ENCODE measurements around the gene FKRP.
A peak's percentile ranks its signal among the peaks of the same experiment; 100 is the strongest.
"Not testable (repeated sequence)": the region's sequence is repeated elsewhere in the genome, so short reads cannot be mapped to it uniquely, and the experiment has no call there.

The FKRP gene

DNA sequence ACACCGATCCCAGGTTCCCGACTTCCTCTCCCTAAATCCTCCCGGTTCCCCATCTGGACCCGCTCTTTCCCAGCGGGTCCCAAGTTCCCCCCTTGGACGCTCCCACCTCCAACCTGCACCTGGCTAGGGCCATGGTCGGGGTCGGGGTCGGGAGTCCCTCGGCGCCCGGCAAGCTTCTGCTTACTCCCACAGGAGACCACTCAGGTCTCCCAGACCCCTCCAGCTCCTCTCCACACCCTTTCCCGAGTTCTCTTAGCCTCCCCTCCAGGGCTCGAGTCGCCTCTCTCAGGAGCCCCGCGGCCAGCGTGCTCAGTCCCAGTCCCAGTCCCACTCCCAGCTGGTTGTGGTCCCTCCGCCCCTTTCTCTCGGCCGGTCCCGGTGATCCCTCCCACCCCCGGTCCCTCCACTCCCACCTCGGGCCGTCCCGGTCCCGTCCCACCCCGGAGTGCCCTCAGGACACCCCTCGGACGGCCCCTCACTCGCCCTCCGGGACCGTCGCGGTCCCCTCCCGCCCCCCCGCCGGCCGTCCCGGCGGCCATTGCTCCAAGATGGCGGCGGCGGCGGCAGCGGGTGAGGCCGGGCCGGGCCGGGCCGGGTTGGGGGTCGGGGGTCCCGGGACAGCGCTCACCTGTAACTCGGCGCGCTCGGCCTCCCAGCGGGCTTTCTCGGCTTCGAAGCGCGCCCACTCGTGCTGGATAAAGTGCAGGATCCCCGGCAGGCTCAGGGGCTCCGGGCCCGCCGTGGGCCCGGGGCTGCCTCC lies at the start of gene FKRP:
FKRP (plus strand) TSS at position 537 of the 760 bp plus-strand sequence. CDS start 9,394 bp downstream, outside the sequence.
- DNase-seq: peak; percentile 6

- no peak for DNase-seq
Observed at GRCh38 chr19:46696866-46697203, 49.0 kb upstream of the FKRP start.

DNA sequence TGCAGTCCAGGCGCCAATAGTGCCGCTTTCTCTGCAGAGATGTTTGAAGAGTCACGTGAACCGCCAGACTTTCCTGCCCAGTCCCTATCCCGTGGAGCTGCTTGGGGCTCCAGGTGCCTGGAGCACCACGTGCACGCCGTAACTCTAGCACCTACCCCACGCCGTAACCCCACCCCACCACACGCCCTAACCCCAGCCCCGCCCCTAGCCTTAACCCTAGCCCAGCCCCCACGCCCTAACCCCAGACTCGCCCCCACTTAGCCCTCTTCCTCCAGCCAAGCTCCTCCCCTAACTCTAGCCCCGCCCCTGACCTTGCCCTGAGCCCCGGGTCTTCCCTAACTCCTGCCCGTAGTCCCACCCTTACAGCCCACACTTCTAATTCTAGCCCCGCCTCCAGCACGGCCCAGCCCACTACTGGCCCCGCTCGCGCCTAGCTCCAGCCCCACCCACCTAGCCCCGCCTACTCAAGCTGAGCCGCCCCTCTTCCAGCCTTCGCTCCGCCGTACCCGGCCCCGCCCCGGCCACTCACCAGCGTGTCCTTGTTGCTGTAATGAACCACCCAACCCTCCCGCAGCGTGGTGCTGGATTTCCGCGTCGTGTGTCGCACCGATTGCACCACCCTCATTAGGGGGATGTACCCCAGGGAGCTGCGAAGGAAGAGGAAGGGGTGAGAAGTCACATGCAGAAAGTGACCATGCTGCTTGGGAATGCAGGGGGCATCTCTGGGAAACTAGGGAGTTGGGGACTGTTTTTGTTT lies 48.5 kb upstream of the FKRP start:
- no peak for DNase-seq

- no peak for DNase-seq
Observed at GRCh38 chr19:46698395-46699321, 47.2 kb upstream of the FKRP start.

GRCh38 chr19:46700704-46701103 lies 45.2 kb upstream of the FKRP start:
- no peak for DNase-seq

DNA sequence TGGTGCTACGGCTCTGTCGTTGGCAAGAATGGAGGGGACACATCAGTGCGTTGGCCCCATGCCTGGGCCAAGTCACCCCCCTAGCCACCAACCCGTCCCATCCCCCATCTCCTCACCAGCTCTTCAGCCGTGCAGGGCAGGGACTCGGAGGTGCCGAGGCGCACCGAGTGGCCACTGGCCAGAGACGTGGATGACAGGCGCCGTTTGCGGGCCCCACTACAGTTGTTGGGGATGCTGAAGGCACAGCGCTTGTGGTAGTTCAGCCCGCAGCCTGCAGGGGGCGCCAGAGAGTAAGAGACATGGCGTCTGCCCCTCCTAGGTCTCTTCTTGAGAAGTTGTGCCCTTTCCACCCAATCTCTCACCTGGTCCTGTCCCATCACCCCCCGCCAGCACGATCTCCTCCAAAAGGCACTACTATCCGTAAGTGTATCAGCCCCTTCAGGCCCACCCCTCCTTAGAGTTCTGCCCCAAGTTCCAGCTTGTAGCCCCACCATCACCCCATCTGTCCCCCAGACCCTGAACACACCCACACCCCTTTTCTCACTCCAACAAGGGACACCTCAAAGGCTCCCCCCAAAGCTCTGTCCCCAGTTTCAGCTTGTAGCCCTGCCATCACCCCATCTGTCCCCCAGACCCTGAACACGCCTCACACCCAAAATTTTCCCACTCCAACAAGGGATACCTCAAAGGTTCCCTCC lies 41.3 kb upstream of the FKRP start:
- no peak for DNase-seq

DNA sequence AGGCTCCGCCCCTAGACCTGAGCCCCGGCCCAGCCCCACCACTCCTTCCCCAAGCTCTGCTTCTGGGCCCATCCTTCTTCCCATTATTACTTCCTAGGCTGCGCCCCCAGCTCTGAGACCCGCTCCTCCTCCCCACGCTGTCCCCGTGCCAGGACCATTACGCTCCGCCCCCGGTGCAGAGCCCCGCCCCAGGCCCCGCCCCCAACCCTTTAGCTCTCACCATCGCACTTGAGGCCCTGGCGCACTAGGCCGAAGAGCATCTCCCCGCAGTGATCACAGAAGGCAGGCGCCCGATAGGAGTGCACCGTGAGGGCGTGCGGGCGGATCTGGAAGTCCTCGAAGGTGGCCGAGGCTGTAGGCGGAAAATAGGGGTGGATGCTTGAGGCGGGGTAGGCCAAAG lies 35.2 kb upstream of the FKRP start:
- DNase-seq: no peak

- DNase-seq: not testable (repeated sequence)
Observed at GRCh38 chr19:46712768-46713338, 33.0 kb upstream of the FKRP start.

DNA sequence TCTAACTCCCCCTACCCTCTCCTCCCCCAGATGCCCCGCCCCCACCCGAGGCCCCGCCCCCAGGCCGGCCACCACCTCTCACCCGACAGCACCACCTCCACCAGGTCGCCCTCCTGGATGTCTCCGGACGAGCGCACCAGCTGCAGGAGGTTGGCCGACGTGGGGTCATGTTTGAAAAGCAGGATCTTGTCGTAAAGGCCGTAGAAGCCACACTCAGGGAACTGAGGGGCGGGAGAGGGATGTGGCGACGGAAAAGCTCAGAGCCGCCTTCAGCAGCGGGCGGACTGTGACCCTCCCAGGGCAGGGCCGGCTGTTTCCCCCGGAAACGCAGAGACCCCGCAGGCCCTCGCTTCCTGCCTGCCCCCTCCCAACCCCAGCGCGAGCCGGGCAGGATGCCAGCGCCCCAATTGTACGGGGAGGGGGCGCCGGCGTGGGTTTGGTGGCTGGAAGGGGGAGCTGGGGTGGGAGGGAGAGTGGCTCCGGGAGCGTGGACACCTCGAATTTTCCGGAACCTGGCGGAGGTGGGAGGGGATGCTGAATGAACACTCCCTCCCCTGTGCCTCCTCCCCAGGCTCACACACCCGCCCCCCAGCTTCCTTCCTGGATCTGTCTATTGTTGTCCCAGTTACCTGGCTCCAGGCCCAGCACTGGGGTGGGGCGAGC lies 31.9 kb upstream of the FKRP start:
- DNase-seq: peak; percentile 82

DNA sequence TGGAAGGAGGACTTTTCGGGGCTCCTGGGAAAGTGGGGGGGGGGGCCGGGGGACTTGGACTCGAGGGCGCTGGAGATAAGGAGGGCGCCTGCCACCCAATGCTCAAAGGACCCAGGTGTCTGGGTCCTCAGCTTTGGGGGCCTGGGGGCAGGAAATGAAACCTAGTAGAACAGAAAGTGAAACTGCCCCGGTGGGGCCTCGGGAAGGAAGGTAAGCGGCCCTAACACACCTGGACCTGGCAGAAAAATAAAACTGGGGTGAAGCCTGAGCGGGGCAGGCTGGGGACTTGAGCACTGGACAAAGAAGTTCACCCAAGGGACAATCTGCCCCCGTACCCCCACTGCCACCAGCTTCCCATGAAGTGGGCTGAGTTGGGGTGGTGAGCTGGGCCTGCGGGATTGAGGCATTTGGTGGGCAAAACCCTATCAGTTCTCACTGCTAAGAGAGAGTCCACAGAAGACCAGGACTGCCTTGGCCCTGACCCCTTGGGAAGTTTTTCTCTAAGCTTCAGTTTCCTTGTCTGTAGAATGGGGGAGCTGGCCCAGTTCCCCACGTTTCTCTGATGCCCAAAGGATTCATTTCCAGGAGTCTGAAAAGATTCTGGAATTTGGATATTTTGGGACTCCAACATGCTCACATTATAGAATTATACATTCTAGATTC lies 31.3 kb upstream of the FKRP start:
- no peak for DNase-seq

DNA sequence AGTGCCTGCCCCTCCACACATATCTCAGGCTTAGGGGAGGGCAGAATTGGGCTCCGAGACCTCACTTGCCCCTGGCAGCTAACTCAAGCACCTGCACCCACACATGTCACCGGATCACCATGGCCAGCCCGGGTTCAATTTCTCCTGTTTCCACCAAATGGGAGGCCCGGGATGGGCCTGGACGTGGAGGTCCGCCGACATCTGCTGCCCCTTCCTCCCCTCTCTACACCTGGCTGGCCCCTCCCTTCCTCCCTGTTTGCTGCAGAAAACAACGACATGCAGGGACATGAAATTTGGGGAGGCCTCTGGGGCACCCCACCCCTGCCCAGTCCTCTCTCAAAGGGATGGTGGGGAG lies 30.3 kb upstream of the FKRP start:
- DNase-seq: no peak

DNA sequence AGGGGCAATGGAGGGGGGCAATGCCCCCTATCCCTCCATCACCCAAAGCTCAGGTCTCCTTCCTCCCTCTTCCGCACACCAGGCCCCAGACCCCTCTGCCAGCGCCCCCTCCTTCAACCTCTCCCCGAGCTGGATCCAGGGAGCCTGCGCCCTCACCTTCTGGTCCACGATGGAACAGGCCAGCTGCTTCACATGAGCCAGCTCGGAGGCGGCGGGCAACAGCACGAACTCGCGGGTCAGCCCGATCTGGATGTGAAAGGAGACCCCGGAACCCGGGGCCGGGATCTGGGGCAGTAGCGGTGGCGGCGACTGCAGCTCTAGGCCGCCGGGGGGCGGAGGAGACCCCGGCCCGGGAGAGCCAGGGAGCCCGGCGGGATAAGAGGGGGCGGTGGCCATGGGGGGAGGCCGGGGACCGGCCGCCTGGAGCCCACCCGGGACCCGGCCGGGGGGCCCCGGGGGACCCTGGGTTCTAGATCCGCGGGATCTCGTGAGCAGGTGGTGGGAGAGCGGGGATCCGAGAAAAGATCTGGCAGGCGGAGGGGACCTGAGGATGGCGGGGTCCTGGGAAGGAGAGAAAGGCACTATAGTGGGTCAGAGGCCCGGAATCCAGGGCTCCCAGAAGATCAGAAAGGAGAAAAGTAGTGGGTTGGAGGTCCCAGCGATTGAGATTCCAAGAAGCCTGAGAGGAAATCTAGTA lies 29.7 kb upstream of the FKRP start:
- DNase-seq: no peak

DNA sequence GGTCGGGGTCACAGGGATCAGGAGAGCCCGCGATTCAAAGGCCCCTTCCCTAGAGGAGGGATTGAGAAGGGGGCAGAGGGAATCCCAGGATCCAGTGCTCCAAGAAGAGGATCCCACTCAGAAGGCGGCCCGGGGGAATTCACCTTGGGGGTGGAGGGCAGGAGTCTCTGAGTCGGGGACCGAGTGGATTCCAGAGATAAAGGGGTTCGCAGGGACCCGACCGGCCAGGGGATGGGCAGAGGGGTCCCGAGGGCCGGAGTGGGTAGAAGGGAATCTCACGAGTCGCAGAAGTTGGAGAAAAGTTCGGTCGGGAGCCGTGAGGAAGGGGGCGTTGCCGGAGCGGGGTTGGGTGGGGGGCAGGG lies 29.2 kb upstream of the FKRP start:
- DNase-seq: no peak

GRCh38 chr19:46717034-46717715 lies 28.7 kb upstream of the FKRP start, which contains the start of gene PRKD2:
Gene PRKD2, minus strand, starts transcription at chr19:46717114. Its CDS starts 744 bp downstream, at chr19:46716370.
- DNase-seq: peak; percentile 74

GRCh38 chr19:46717716-46718143 lies 28.1 kb upstream of the FKRP start:
- DNase-seq: no peak

GRCh38 chr19:46718157-46718933 lies 27.5 kb upstream of the FKRP start:
- DNase-seq: no peak

GRCh38 chr19:46718934-46719622 lies 26.8 kb upstream of the FKRP start:
- no peak for DNase-seq
